ENCODE results near the gene BDKRB1. TPM values are rescaled to one million over a fixed set of nuclear protein-coding genes. Genes with fewer than 3 reads are reported as not detected.

The BDKRB1 gene
- total RNA-seq, 1 experiment from 2014 or later: not detected

GRCh38 chr14:96265383-96266095, 9.5 kb downstream of the BDKRB1 start:
- BruUV-seq (replicated peaks): no TSS peak
- TF ChIP-seq SIN3A (IDR thresholded peaks at IDR 0.05; ENCODE audit: borderline replicate concordance, insufficient read depth, low read depth, low read length) (no peak), REST (IDR thresholded peaks at IDR 0.05; ENCODE audit: insufficient read depth in 1 of 2, low read depth in 2 of 2, low read length in 1 of 2) (no peak), TCF7L2 (IDR thresholded peaks at IDR 0.05; ENCODE audit: low read depth, low read length) (no peak), POLR2AphosphoS5 (IDR thresholded peaks at IDR 0.05; ENCODE audit: low read depth, low read length) (no peak)
- TF ChIP-seq, protein P1, sequence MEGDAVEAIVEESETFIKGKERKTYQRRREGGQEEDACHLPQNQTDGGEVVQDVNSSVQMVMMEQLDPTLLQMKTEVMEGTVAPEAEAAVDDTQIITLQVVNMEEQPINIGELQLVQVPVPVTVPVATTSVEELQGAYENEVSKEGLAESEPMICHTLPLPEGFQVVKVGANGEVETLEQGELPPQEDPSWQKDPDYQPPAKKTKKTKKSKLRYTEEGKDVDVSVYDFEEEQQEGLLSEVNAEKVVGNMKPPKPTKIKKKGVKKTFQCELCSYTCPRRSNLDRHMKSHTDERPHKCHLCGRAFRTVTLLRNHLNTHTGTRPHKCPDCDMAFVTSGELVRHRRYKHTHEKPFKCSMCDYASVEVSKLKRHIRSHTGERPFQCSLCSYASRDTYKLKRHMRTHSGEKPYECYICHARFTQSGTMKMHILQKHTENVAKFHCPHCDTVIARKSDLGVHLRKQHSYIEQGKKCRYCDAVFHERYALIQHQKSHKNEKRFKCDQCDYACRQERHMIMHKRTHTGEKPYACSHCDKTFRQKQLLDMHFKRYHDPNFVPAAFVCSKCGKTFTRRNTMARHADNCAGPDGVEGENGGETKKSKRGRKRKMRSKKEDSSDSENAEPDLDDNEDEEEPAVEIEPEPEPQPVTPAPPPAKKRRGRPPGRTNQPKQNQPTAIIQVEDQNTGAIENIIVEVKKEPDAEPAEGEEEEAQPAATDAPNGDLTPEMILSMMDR (IDR thresholded peaks at IDR 0.05): no peak
- Histone ChIP-seq H3K27me3 (ENCODE audit: control insufficient read depth, insufficient read depth, low read length) (no peaks in the 10 kb centered on the region), H3K9me3 (ENCODE audit: control insufficient read depth, insufficient read depth, low read depth, low read length) (no peaks in the 10 kb centered on the region), H3K36me3 (ENCODE audit: control insufficient read depth, insufficient read depth, low read length) (no peaks in the 10 kb centered on the region), H3K4me3 (ENCODE audit: low read depth in 2 of 2, low read length in 2 of 2) (no peak overlapping the region), H3K27ac (ENCODE audit: low read length) (no peak overlapping the region), H3K4me1 (ENCODE audit: control insufficient read depth, insufficient read depth, low read length) (no peaks in the 10 kb centered on the region)
- in situ Hi-C loops (cut with HindIII; ENCODE audit: low pct_unique_long_range_greater_than_20kb, low sequenced_read_pairs) (no loop called here), intact Hi-C loops (cut with micrococcal nuclease; ENCODE audit: unreplicated experiment) (no loop called here)
- ATAC-seq (no peak), DNase-seq (ENCODE audit: low read depth, low spot score) (no peak)
- CTCF ChIA-PET: no interaction called here
- POLR2A ChIA-PET: no interaction called here

- no peak overlapping the region for H3K27ac ChIP-seq (ENCODE audit: low read length)
- intact Hi-C loops (cut with micrococcal nuclease; ENCODE audit: unreplicated experiment): no loop called here
- H3K36me3 ChIP-seq (ENCODE audit: control insufficient read depth, insufficient read depth, low read length): no peaks in the 10 kb centered on the region
- DNase-seq (ENCODE audit: low read depth, low spot score): no peak
- H3K4me1 ChIP-seq (ENCODE audit: control insufficient read depth, insufficient read depth, low read length): no peaks in the 10 kb centered on the region
- in situ Hi-C loops (cut with HindIII; ENCODE audit: low pct_unique_long_range_greater_than_20kb, low sequenced_read_pairs): no loop called here
- BruUV-seq (replicated peaks): no TSS peak
- TF ChIP-seq, protein P1 (IDR thresholded peaks at IDR 0.05): no peak
- TF ChIP-seq REST (IDR thresholded peaks at IDR 0.05; ENCODE audit: insufficient read depth in 1 of 2, low read depth in 2 of 2, low read length in 1 of 2) (no peak), SIN3A (IDR thresholded peaks at IDR 0.05; ENCODE audit: borderline replicate concordance, insufficient read depth, low read depth, low read length) (no peak), POLR2AphosphoS5 (IDR thresholded peaks at IDR 0.05; ENCODE audit: low read depth, low read length) (no peak), TCF7L2 (IDR thresholded peaks at IDR 0.05; ENCODE audit: low read depth, low read length) (no peak)
- ChIA-PET POLR2A (no interaction called here), CTCF (no interaction called here)
- no peaks in the 10 kb centered on the region for H3K27me3 ChIP-seq (ENCODE audit: control insufficient read depth, insufficient read depth, low read length)
- ATAC-seq: no peak
- no peak overlapping the region for H3K4me3 ChIP-seq (ENCODE audit: low read depth in 2 of 2, low read length in 2 of 2)
- no peaks in the 10 kb centered on the region for H3K9me3 ChIP-seq (ENCODE audit: control insufficient read depth, insufficient read depth, low read depth, low read length)
These were observed 11.3 kb downstream of the BDKRB1 start for GRCh38 chr14:96267336-96267735.
